HG03039 (cell line): Measurements from ENCODE around the gene RTL9.

Experiments used
- ATAC-seq: cut with Tn5 transposase; IDR thresholded peaks from one replicate; pipeline ENCODE4 v1.9.1; 2021; ENCODE audit warnings: mild to moderate bottlenecking, moderate library complexity; ENCODE audit not compliant: unreplicated experiment

Gene RTL9

DNA sequence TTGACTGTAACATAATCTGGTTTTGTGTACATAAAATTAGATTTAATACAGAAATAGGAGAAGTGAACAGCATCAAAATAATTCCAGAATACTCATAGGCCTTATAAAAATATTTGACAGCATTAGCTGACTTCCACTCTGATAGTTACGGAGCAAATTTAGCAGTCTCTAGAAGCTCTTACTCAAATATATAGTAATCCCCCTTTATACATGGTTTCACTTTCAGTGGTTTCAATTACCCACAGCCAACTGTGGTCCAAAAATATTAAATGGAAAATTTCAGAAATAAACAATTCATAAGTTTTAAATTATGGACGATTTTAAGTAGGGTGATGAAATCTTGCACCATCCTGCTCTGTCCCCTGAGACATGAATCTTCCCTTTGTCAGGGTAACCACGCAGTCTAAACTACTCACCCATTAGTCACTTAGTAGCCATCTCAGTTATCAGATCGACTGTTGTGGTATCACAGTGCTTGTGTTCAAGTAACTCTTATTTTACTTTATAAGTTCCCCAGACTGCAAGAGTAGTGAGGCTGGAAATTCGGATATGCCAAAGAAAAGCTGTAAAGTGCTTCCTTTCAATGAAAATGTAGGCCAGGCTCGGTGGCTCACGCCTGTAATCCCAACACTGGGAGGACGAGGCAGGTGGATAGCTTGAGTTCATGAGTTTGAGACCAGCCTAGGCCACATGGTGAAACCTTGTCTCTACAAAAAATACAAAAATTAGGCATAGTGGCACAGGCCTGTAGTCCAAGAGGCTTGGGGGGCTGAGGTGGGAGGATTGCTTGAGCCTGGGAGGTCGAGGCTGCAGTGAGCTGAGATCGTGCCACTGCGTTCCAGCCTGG is 17.2 kb upstream of the RTL9 start:
- peak; percentile 51 for ATAC-seq

- ATAC-seq: no peak
These were observed 12.0 kb upstream of the RTL9 start for GRCh38 chrX:110346681-110347080.

DNA sequence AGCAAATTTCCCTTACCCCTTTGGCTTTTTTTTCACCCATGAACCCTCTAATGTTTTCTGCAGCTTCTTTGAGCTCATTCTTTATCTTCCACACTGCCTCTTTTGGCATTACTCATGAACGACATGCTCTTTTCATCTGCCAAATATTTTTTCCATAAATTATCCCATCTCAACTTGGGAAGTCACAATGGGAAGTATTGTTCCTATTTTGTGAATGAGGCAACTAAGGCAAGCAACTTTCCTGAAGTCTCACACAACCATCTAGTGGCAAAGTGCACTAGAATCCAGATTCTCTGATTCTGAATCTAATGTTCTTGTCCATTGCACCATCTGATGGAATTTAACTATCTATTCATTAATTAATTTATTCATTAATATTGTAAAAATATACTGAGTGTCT is 625 bp downstream of the RTL9 start:
- ATAC-seq: no peak

DNA sequence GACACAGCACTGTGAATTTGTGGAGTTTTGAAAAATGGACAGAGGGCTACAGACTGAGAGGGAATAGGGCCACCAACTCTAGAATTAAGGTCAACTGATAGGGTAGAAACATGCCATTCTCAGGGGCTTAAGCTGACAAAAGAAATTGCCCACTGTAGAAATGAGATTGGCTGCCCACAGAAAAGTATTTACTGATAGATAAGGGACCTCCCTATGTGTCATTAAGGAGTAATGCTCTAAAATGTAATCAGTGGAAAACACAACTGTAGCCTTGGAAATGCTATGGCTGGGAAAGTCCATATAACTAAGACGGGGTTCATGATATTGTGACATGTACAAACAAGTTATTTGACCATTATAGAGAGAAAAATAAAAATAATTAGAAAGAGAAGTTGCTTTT is 4.6 kb downstream of the RTL9 start:
- ATAC-seq: no peak

DNA sequence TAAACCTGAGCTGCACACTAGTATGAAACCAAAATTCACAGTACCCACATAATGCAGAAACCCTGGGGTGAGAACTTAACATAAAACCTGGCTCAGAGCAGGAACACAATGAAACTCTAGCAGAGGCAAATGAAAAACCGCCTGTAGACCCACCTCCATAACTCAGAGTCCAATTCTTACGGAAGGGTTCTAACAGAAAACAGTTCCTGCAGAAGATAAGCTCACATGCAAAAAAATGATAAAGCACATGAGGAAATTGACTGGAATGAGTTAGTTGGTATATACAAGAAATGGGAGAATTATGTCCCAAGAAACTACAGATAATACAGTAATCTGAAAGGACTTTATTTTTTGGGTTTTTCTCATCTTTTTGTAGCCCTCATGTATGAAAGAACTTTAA is 14.7 kb downstream of the RTL9 start:
- ATAC-seq: no peak

GRCh38 chrX:110374559-110374958 is 15.9 kb downstream of the RTL9 start:
- no peak for ATAC-seq

DNA sequence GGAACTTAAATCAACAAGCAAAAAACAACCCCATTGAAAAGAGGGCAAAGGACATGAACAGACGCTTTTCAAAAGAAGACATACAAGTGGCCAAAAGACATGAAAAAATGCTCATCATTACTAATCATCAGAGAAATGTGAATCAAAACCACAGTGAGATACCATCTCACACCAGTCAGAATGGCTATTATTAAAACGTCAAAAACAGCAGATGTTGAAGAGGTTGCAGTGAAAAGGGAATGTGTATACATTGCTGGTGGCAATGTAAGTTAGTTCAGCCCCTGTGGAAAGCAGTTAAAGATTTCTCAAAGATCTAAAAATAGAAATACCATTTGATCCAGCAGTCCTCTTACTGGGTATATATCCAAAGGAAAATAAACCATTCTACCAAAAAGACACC is 22.6 kb downstream of the RTL9 start:
- no peak for ATAC-seq

DNA sequence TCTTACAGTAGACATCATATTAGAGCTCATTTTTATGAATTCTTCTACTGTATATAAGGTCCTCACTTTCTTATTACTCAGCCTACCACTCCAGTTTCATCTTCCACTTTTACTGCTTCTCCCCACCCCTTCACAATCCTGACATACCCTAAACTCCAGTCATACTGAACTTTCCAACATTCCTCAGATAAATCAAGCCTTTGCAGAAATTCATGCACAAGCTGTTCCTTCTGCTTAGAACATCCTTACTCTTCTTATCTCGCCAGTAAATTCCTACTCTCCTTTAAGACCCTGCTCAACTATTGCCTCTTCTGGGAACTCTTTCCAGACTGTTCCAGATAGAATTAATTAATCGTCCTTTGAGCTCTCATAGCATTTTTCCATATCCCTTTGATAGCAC is 24.8 kb downstream of the RTL9 start:
- ATAC-seq: no peak

DNA sequence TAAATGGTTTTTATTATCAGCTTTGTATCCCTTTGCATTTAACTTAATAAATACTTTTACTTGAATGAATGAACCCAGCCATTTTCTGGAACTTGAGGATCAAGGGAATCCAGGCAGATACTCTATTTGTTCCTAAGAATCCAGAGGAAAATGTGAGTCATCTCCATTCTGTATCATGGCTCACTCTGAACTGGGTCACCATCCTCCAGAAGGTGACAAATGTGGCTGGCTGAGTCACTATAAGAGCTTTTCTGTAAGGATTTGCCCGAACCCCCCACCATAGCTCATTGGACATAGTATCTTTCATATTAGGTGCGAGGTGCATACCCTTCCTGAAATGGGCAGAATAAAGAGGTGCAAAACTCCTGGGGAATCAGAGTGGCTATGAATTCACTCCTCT is 25.8 kb downstream of the RTL9 start:
- no peak for ATAC-seq

DNA sequence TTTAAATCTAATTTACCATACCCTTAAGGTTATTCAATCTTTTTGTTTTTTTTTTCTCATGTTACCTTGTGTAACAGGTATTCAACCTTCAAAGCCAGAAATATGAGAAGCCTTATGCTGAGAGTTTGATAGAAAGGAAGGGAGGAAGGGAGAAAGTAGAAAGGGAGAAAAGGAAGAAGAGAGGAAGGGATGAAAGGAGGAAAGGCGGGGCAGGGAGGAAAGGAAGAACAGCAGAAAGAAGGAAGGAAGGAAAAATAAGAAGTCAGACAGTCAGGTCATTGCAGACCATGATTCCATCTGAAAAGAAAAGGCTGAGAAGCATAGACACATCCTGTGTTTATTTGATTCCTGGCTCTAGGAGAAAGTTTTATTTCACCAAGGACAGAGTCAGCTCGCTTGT is 30.9 kb downstream of the RTL9 start:
- ATAC-seq: no peak

DNA sequence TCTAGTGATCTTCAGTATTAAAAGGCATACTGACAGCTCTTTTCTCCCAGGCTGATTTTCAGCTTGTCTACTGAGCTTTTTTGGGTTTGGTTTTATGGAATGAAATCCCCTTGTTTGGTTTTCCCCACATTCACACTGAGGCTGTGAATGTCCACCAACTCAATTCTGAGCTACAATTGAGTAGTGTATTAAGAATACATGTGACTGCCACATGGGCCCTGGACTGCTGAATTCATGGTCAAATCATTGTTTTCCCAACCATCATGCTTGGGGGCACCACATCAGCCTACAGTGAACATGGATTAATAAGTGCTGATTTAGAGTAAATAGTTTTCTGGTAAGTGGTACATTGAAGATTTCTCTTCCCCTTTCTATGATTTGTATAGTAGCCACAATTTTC is 32.4 kb downstream of the RTL9 start:
- no peak for ATAC-seq

- ATAC-seq: no peak
These were observed 36.0 kb downstream of the RTL9 start for GRCh38 chrX:110394651-110395050.

GRCh38 chrX:110395877-110396276 is 37.2 kb downstream of the RTL9 start:
- ATAC-seq: no peak

- ATAC-seq: no peak
These were observed 38.1 kb downstream of the RTL9 start for GRCh38 chrX:110396735-110397134.

DNA sequence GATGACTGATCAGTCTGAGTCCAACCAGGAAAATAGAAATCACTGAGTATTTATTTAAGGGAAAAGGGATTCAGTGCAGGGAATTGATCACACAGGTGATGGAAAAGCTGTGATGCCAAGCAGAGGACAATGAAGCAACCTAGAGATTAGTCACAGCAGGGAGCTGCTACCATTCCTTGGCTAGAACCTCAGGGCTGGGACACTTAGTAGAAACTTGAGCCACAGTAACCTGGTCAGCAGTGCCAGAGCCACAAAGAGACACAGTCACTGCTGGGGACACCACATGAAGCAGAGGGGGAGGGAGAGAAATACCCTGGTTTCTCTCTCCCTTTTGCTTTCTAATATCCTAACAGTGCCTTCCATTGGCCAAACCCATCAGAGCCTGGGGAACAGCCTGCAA is 38.7 kb downstream of the RTL9 start:
- ATAC-seq: no peak

GRCh38 chrX:110397904-110398303 is 39.3 kb downstream of the RTL9 start:
- no peak for ATAC-seq

DNA sequence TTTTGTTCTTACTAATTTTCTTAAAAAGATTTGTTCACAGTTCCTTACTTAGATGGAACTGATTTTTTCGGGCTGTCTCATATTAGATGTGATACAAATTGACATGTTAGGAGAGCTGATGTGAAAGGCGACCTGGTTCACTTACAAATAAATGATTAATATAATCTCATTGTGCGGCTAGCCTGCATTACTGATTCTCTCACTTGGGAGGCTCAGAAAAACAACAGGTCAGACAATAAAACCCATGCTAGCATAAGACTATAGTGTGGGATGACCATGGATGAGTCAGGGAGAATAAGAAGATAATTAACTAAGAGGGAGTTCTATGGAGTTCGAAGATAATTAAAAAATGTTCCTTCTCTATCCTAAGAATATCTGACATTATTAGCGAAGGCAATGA is 40.8 kb downstream of the RTL9 start:
- no peak for ATAC-seq

DNA sequence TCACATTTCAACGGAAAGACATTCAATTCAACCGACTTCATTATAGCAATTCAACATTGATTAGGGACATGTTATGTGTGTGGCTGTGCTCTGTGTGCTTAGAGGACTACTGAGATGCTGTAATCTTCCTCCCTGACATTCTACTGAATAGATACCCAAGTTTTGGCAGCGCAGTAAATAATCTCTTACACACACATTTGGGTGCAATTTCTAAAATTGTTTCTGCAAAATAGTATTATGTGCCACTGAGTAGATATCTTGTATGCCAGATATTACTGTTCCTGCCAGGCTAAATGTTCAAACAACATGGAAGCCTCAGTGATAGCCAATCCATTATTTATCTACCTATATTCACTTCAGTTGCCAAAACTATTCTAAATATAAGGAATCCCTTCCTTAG is 41.3 kb downstream of the RTL9 start:
- ATAC-seq: no peak

DNA sequence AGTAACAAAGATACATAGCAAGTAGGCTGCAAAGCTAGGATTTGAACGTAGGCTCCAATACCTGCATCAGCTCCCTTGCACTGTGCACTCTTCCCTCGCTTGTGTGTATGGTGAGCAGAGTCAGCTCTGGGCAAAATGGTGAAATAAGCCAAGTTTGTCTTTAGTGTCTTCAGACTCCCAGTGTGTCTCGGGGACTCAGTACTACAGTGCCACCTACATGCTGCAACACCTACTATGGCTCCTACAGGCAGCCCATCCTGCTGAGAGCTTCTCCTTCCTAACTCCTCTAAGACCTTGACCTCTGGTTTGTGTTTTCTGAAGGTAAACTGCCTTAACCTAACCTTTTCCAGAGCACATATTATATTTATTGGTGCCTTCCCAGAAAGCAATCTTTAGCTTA is 42.5 kb downstream of the RTL9 start:
- no peak for ATAC-seq

DNA sequence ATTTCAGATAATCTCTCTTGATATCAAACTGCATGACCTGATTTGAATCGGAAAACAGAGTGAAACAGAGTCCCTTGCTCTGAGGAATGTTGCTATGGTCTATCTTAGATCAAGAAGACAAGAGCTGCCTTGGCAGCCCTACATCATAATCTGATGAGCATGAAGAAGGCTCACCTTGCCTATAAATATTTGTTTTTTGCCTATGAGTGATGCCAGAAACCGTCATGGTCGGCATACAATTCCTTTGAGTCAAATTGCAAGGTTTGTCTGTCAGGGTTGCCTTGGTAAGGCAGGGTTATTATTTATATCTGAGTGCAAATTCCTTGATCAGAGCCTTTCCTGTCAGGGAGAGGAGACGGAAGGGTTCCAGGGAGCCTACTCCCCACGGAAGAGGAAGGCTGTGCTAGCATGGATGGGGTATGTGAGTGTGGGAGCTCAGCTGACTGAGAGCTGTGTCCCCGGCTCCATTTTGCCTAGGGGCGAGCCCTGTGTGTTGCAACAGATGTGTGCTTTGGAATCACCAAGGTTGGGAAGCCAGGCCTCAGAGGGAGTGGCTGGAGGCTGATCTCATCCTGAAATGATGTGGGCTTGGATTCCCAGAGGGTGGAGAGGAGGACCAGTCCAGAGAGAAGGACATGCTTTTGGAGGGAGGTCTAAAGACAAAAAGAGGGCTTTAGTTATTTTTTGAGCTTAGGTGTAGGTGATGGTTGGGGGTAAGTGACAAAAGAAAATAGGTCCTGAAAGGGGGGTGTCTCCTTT is 43.6 kb downstream of the RTL9 start:
- no peak for ATAC-seq

- ATAC-seq: no peak
These were observed 44.2 kb downstream of the RTL9 start for GRCh38 chrX:110402850-110403221.

DNA sequence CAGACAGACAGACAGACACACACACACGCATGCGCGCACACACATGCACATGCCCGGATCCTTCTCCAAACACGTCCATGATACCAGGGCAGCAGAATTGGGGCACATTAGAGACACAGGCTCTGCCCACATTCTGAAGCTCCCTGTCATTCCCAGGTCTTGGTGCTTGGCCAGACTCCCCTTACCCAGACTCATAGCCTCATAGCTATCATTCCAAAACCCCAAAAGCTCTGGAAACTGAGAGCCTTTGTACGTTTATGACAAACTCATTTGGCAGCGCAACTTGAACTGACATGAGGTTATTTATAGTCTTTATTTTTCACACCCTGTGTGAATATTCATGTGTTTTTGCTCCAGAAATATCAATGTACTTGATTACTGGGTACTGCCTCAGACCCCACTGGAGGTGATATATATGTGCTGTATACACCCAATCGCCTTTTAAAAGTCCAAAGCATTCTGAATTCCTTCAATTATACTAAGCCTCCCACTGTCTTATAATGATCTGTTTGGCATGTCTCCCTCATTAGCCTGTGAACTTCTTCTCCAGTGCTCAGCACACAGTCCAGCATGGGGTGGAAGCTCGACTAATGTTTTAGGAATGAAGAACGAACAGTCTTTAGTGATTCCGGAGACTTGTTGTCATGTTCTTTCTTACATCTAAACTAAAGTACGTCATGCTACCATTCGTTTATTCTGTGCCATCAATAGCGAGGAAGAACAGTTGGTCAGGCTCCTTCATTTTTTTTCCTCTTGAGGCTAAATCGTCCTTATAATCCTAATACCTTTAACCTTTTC is 45.0 kb downstream of the RTL9 start:
- ATAC-seq: no peak
